ENCODE measurements around the gene TACR3. TPM values are rescaled to one million over a fixed set of nuclear protein-coding genes. Genes with fewer than 3 reads are reported as not detected.
"Not testable (repeated sequence)": the region's sequence is repeated elsewhere in the genome, so short reads cannot be mapped to it uniquely, and the experiment has no call there.

TACR3 gene, protein sequence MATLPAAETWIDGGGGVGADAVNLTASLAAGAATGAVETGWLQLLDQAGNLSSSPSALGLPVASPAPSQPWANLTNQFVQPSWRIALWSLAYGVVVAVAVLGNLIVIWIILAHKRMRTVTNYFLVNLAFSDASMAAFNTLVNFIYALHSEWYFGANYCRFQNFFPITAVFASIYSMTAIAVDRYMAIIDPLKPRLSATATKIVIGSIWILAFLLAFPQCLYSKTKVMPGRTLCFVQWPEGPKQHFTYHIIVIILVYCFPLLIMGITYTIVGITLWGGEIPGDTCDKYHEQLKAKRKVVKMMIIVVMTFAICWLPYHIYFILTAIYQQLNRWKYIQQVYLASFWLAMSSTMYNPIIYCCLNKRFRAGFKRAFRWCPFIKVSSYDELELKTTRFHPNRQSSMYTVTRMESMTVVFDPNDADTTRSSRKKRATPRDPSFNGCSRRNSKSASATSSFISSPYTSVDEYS
- not detected in 2 replicates for total RNA-seq

GRCh38 chr4:103719830-103720207, at the start of gene TACR3:
Gene TACR3, minus strand, starts transcription at chr4:103719985. Its CDS starts 310 bp downstream, at chr4:103719675.
- intact Hi-C loops (cut with micrococcal nuclease) = no loop called here

- intact Hi-C loops (cut with micrococcal nuclease) = no loop called here
Measured at GRCh38 chr4:103757631-103758030, 37.8 kb upstream of the TACR3 start.

DNA sequence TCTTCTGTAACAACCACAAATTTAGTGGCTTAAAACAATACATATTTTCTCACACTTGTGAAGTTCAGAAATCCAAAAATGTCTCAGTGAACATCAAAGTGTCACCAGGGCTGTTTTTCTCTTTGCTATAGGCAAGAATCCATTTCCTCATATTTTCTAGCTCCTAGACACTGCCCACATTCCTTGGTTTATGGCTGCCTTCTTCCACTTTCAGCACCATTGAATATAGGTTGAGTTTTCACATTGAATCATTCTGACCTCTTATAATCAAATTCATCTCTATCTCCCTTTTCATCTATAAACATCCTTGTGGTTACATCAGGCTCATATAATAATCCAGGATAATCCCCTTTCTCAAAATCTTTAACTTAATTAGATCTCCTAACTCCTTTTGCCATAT, 37.0 kb upstream of the TACR3 start:
- intact Hi-C loops (cut with micrococcal nuclease) = no loop called here

- intact Hi-C loops (cut with micrococcal nuclease) = no loop called here
Measured at GRCh38 chr4:103754844-103755243, 35.1 kb upstream of the TACR3 start.

DNA sequence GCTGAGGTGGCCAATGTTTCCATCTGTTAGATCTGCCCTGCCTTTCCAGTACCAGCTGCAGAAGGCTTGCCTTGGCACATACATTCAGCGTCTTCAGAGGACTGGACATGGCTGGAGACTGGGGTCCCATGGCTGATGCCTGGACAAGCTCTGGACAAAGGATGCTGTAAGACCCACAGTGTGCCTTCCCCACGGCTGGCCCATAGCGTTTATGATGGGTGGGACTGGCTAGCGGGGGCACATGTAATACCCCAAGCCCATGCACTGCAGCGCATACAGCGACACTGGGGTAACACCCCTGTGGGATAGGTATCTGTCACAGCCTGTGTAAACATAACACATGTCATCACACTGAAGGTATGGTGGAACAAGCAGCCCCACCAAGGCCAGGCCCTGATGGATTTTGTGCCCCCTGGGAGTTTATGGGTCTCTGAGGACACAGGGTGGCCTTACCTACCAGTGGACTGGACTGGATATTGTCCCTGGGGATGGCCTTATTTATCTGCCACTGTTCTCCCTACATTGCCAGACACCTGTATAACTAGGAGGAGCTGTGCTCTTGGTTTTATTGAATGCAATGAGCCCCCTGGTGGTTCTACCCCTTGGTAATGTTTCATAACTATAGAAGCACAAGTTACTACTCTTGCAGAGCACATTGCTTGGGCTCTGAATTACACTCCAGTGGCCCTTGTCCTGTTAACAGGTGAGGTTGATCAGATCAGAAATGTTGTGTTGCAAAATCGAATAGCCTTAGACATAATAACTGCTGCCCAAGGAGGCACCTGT, 34.3 kb upstream of the TACR3 start:
- intact Hi-C loops (cut with micrococcal nuclease) = no loop called here

DNA sequence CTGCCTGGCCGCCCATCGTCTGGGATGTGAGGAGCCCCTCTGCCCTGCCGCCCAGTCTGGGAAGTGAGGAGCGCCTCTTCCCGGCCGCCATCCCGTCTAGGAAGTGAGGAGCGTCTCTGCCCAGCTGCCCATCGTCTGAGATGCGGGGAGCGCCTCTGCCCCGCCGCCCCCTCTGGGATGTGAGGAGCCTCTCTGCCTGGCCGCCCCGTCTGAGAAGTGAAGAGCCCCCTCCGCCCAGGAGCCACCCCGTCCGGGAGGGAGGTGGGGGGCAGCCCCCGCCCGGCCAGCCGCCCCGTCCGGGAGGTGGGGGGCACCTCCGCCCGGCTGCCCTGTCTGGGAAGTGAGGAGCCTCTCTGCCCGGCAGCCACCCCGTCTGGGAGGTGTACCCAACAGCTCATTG, 3.4 kb upstream of the TACR3 start:
- intact Hi-C loops (cut with micrococcal nuclease) = not testable (repeated sequence)

- intact Hi-C loops (cut with micrococcal nuclease) = no loop called here
Measured at GRCh38 chr4:103721251-103721650, 1.5 kb upstream of the TACR3 start.

GRCh38 chr4:103720661-103721060, 876 bp upstream of the TACR3 start:
- intact Hi-C loops (cut with micrococcal nuclease) = no loop called here

DNA sequence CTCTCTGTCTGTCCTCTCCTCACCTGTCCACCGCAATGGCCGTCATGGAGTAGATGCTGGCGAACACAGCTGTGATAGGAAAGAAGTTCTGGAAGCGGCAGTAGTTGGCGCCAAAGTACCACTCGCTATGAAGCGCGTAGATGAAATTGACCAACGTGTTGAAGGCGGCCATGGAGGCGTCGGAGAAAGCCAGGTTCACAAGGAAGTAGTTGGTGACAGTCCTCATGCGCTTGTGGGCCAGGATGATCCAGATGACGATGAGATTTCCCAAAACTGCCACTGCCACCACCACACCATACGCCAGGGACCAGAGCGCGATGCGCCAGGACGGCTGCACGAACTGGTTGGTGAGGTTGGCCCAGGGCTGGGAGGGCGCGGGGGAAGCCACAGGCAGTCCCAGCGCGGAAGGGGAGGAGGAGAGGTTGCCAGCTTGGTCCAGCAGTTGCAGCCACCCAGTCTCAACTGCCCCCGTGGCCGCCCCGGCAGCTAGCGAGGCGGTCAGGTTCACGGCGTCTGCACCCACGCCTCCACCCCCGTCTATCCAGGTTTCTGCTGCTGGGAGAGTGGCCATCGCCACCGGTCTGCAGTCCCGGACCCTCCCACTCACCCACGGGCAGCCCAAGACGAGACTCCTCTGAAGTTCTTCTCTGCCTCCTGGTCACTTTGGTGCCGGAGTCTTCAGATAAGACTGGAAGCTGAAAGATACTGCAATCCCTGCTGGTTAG, 518 bp downstream of the TACR3 start:
- intact Hi-C loops (cut with micrococcal nuclease) = no loop called here

DNA sequence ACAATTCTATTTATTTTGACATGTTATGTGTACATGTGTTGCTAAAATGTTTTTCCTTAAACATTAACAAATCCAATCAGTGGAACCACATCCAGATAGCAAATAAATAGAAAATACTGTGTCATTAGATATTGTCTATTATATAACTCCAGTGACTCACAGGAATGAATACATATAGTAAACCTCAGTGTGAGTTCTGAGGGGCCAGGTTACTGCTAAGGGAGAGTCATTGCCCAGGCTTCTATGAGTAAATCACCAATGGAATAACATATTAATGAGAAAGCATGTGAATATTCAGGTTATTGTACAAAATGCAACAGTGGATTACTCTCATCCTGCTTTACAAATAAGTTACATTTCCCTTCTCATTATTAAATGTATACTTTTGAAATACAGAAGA, 27.2 kb downstream of the TACR3 start:
- intact Hi-C loops (cut with micrococcal nuclease) = no loop called here

GRCh38 chr4:103673983-103674382, 45.8 kb downstream of the TACR3 start:
- intact Hi-C loops (cut with micrococcal nuclease) = no loop called here

DNA sequence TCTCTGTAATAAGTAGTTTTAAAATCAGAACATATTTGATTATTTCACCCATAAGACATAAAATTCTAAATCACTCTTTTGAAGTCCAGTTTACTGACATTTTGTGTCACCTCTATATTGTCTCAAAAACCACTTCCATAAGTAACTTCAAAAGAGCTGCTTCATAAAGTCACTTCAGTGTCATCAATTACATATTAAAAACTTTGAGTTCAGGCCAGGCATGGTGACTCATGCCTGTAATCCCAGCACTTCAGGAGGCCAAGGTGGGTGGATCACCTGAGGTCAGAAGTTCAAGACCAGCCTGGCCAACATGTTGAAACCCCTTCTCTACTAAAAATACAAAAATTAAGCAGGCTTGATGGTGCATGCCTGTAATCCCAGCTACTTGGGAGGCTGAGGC, 53.0 kb downstream of the TACR3 start:
- intact Hi-C loops (cut with micrococcal nuclease) = not testable (repeated sequence)

DNA sequence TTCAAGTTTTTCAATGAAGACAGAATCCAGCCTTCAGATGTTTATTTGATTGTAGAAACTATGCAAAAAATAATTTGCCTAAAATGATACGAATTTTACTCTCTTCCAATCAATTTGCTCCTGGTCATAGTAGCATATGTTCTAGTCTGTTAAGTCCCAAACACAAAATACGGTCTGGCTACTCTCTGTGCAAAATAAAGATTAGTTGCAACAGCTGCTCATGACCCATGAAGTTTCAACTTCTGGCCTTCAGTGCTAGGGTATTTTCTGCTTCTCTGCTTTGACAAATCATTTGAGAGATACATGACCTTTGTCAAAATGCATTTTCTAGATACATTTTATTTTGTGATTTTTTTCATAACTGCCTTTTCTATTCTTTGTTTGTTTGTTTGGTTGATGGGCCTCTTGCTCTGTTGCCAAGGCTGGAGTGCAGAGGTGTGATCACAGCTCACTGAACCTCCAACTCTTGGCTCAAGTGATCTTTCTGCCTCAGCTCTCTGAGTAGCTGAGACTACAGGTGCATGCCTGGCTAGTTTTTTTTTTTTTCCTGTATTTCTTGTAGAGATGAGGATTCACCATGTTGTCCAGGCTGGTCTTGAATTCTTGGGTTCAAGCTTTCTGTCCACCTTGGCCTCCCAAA, 55.2 kb downstream of the TACR3 start:
- intact Hi-C loops (cut with micrococcal nuclease) = no loop called here

- intact Hi-C loops (cut with micrococcal nuclease) = no loop called here
Measured at GRCh38 chr4:103648541-103648940, 71.2 kb downstream of the TACR3 start.

- intact Hi-C loops (cut with micrococcal nuclease) = no loop called here
Measured at GRCh38 chr4:103645991-103646390, 73.8 kb downstream of the TACR3 start.

- intact Hi-C loops (cut with micrococcal nuclease) = no loop called here
Measured at GRCh38 chr4:103634236-103634635, 85.5 kb downstream of the TACR3 start.

DNA sequence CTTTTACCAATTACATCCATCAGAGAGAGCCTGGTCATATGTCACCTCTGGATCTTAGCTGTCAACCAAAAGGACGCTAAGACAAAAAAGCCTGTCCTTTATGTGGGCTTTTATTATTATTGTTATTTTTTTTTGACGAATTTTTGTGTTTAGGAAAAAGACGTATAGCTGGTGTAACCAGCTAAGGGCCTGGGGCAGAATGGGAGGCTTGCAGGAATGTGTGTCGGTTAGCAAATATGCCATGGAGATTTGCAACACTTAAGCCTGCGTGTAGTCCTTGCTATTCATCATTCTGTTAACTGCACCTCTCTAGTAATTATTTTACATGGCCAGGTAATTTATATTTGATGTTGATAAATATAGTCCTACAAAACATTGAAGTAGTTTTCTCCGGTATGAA, 93.5 kb downstream of the TACR3 start:
- intact Hi-C loops (cut with micrococcal nuclease) = no loop called here

DNA sequence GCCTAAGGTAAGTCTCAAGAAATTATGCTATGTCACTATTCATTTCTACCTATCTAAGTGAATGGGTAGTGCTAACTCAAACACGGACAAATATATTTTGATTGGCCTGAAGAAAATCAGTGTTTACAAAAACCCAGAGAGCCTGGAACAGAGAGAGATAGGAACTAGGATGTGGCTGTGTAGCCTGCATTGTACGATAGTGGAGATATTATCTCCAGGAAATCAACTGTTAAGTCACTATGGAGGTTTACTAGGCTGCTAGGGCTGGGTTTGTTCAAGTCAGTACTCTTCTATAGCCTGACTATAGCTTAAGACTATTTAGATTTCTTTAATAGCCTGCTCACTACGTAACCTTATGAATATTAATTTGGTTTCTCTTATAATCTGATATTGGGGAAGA, 127.9 kb downstream of the TACR3 start:
- intact Hi-C loops (cut with micrococcal nuclease) = no loop called here

DNA sequence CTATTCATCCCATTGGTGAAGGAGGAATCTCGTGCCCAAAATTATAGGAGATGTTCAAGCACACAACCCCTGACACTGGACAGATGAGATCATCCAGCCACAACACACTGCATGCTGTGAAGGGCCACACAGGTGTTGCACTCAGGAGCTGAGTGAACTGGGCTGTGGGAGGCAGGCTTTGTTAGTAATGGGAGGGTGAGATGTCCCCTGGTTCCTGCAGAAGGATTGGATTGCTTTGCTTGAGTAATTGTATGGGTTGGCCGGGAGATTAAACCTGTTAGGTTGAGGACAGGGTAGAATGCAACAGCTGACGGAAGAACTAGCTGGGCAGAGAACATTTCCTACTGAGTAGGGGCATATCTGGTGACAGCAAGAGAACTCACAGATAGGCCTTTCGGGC, 152.2 kb downstream of the TACR3 start:
- intact Hi-C loops (cut with micrococcal nuclease) = no loop called here

- intact Hi-C loops (cut with micrococcal nuclease) = not testable (repeated sequence)
Measured at GRCh38 chr4:103559178-103559577, 160.6 kb downstream of the TACR3 start.

All from T-helper 1 cell treated with Interleukin-12 subunit alpha and Interleukin-12 subunit beta and Interleukin-4 antibody, amounts not matched to agents 30 ng/mL and 1 ng/mL, for 36 hours (primary cell).